Hepatocyte (in vitro differentiated cells): Measurements from ENCODE around the gene CDH11. TPM values are rescaled to one million over a fixed set of nuclear protein-coding genes. Genes with fewer than 3 reads are reported as not detected.
A peak's percentile ranks its signal among the peaks of the same experiment; 100 is the strongest.

Experiments
- DNase-seq: peaks from one replicate; pipeline ENCODE4 v3.0.0-alpha.2; 2016; ENCODE audit warnings: low spot score
- H2AFZ ChIP-seq: fragments of 200-600 bp; sonication (generic); 2 replicates; pipeline ENCODE4 v1.6.0; 2016; ENCODE audit warnings: antibody characterized with exemption, mild to moderate bottlenecking
- H3K27ac ChIP-seq: fragments of 200-600 bp; sonication (generic); 2 replicates; pipeline ENCODE4 v1.5.1; 2016; ENCODE audit warnings: mild to moderate bottlenecking
- H3K27me3 ChIP-seq: fragments of 200-600 bp; sonication (generic); 2 replicates; pipeline ENCODE4 v1.6.1; 2016
- H3K36me3 ChIP-seq: fragments of 200-600 bp; sonication (generic); replicated peaks from 2 replicates; pipeline ENCODE4 v1.5.1; 2016; ENCODE audit warnings: low read depth; ENCODE audit not compliant: insufficient read depth
- H3K4me1 ChIP-seq: fragments of 200-600 bp; sonication (generic); 2 replicates; pipeline ENCODE4 v1.5.1; 2016; ENCODE audit warnings: mild to moderate bottlenecking, moderate library complexity; ENCODE audit not compliant: insufficient read depth
- H3K4me2 ChIP-seq: fragments of 200-600 bp; sonication (generic); 2 replicates; pipeline ENCODE4 v1.6.0; 2016
- H3K4me3 ChIP-seq: fragments of 200-600 bp; sonication (generic); 2 replicates; pipeline ENCODE4 v1.5.1; 2016; ENCODE audit warnings: mild to moderate bottlenecking
- H3K79me2 ChIP-seq: fragments of 200-600 bp; sonication (generic); 2 replicates; pipeline ENCODE4 v1.6.0; 2017; ENCODE audit warnings: mild to moderate bottlenecking
- H3K9me2 ChIP-seq: fragments of 200-600 bp; sonication (generic); replicated peaks from 2 replicates; pipeline ENCODE4 v1.6.0; 2017; ENCODE audit warnings: mild to moderate bottlenecking; ENCODE audit not compliant: insufficient read depth
- H3K9me3 ChIP-seq: fragments of 200-600 bp; sonication (generic); 2 replicates; pipeline ENCODE4 v1.5.1; 2016; ENCODE audit warnings: low read depth, mild to moderate bottlenecking
- H4K20me1 ChIP-seq: fragments of 200-600 bp; sonication (generic); 2 replicates; pipeline ENCODE4 v1.6.0; 2016; ENCODE audit warnings: mild to moderate bottlenecking; ENCODE audit not compliant: insufficient read depth, poor library complexity, severe bottlenecking
- EZH2 ChIP-seq: fragments of 200-600 bp; sonication (generic); IDR thresholded peaks from 2 replicates; pipeline ENCODE4 v1.6.1; 2016; ENCODE audit warnings: antibody characterized with exemption, mild to moderate bottlenecking, borderline replicate concordance
- EZH2phosphoT487 ChIP-seq: fragments of 200-600 bp; sonication (generic); IDR thresholded peaks from one replicate; pipeline ENCODE4 v1.6.1; 2018; ENCODE audit warnings: antibody characterized with exemption, mild to moderate bottlenecking, low read depth, moderate library complexity; ENCODE audit not compliant: unreplicated experiment, severe bottlenecking
- WGBS: methylation state at CpG from one replicate; pipeline ENCODE4 v1.1.6; 2016; ENCODE audit warnings: low lambda C conversion rate; ENCODE audit errors: missing lambda C conversion rate; 5-methylcytosine and 5-hydroxymethylcytosine counted together
- polyA plus RNA-seq: library from polyadenylated mRNA; unstranded; fragments of >200 nt; fragmentation: Nextera tagmentation; extraction: Ambion mirVana; gene quantifications from 2 replicates; pipeline ENCODE4 v1.2.1, GENCODE V29; 2016
- total RNA-seq: library from RNA; depleted of rRNA; stranded (reverse); fragments of >200 nt; gene quantifications from 2 replicates; pipeline ENCODE4 v1.2.3, GENCODE V29; 2014
- TF ChIP-seq, protein P1 (sequence below): fragments of 200-600 bp; sonication (generic); IDR thresholded peaks from 2 replicates; pipeline ENCODE4 v1.5.1; 2016; ENCODE audit warnings: antibody characterized with exemption, mild to moderate bottlenecking; ENCODE audit not compliant: poor library complexity

CDH11 gene
- total and polyA plus RNA-seq, 2 experiments from 2014 or later = 148 to 289 TPM

DNA sequence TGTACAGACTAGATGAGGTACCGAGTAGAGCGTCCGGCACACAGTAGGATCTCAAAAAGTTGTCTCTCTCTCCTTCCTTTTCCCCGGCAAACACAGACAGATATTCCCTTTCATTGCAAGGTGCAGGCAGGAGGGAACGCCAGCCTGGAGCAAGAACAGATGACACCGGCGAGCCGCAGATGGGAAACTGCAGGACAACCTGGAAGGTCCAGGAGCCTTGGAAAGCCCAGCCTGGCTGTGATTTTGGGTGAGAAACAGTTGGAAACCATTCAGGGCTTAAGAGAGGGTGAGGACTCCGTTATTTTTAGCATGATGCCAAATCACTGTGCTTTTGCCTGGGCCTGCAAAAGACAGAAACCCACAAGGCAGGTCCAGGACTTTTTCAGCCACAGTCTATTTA lies 7.3 kb downstream of the CDH11 start:
- Histone ChIP-seq H3K4me2 (peak overlapping the region; percentile 27), H3K4me1 (peaks cover 28% of the 10 kb centered on the region), H2AFZ (no peak overlapping the region), H3K79me2 (peaks cover 96% of the 10 kb centered on the region), H3K4me3 (no peak overlapping the region), H3K36me3 (no peaks in the 10 kb centered on the region), H3K9me3 (no peaks in the 10 kb centered on the region), H4K20me1 (peaks cover 80% of the 10 kb centered on the region), H3K27ac (no peak overlapping the region), H3K27me3 (no peaks in the 10 kb centered on the region), H3K9me2 (no peaks in the 10 kb centered on the region)
- no peak for TF ChIP-seq EZH2
- TF ChIP-seq EZH2phosphoT487 = no peak
- TF ChIP-seq, protein P1, sequence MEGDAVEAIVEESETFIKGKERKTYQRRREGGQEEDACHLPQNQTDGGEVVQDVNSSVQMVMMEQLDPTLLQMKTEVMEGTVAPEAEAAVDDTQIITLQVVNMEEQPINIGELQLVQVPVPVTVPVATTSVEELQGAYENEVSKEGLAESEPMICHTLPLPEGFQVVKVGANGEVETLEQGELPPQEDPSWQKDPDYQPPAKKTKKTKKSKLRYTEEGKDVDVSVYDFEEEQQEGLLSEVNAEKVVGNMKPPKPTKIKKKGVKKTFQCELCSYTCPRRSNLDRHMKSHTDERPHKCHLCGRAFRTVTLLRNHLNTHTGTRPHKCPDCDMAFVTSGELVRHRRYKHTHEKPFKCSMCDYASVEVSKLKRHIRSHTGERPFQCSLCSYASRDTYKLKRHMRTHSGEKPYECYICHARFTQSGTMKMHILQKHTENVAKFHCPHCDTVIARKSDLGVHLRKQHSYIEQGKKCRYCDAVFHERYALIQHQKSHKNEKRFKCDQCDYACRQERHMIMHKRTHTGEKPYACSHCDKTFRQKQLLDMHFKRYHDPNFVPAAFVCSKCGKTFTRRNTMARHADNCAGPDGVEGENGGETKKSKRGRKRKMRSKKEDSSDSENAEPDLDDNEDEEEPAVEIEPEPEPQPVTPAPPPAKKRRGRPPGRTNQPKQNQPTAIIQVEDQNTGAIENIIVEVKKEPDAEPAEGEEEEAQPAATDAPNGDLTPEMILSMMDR = no peak
- 87% methylated on average over 8 of the region's 9 CpGs for WGBS
- DNase-seq = no peak

DNA sequence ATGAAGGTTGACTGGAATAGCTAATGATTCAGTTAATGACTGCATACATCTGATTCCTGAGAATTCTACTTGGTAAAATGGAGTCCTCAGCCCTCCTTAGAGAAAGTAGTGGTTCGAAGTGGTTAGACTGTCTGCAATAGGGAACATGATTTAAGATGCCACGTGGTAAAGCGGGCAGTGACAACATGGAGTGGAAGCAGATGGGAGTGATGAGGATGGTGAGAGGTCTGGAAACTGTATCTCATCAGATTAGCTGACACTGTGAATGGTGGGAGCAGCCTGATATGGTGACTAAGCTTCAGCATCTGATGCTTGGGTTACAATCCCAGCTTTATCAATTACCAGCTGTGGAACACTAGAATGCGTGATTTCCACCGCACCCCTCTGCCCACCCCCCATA lies 8.4 kb downstream of the CDH11 start:
- peaks cover 96% of the 10 kb centered on the region for H3K79me2 ChIP-seq
- no peak for DNase-seq
- no peak overlapping the region for H3K4me2 ChIP-seq
- peaks cover 89% of the 10 kb centered on the region for H4K20me1 ChIP-seq
- TF ChIP-seq, protein P1 = no peak
- no peak for TF ChIP-seq EZH2
- no peak for TF ChIP-seq EZH2phosphoT487
- no peaks in the 10 kb centered on the region for H3K9me2 ChIP-seq
- no peak overlapping the region for H3K27ac ChIP-seq
- H3K4me1 ChIP-seq = peaks cover 28% of the 10 kb centered on the region
- no peaks in the 10 kb centered on the region for H3K9me3 ChIP-seq
- no peak overlapping the region for H2AFZ ChIP-seq
- 76% methylated on average over 5 of the region's 5 CpGs for WGBS
- no peak overlapping the region for H3K4me3 ChIP-seq
- H3K36me3 ChIP-seq = no peaks in the 10 kb centered on the region
- H3K27me3 ChIP-seq = no peaks in the 10 kb centered on the region

DNA sequence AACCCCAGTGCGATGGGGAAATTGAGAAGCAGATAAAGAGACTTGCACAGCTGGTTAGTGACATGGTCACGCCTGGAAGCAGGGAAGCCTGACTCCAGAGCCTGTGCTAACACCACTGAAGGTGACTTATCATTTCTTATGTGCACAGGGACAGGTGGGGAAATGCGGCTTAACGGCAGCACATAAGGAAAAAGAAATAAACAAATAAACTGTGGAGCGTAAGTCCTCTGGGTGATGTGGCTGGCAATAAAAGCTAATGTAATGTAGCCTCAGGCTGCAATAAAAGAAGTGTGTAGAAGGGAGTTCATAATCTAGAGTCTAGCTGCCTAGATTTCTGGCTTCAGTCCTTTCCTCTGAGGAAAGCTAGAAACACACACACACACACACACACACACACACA lies 10.6 kb downstream of the CDH11 start:
- peaks cover 15% of the 10 kb centered on the region for H3K4me1 ChIP-seq
- peaks cover 96% of the 10 kb centered on the region for H4K20me1 ChIP-seq
- peak; percentile 41 for DNase-seq
- H3K9me3 ChIP-seq = no peaks in the 10 kb centered on the region
- no peak overlapping the region for H2AFZ ChIP-seq
- no peaks in the 10 kb centered on the region for H3K36me3 ChIP-seq
- no peak overlapping the region for H3K4me2 ChIP-seq
- WGBS = 45% methylated on average over 5 of the region's 5 CpGs
- H3K27me3 ChIP-seq = no peaks in the 10 kb centered on the region
- no peaks in the 10 kb centered on the region for H3K9me2 ChIP-seq
- TF ChIP-seq EZH2phosphoT487 (no peak), EZH2 (no peak)
- TF ChIP-seq, protein P1 = no peak
- peaks cover 99% of the 10 kb centered on the region for H3K79me2 ChIP-seq
- no peak overlapping the region for H3K4me3 ChIP-seq
- H3K27ac ChIP-seq = no peak overlapping the region

DNA sequence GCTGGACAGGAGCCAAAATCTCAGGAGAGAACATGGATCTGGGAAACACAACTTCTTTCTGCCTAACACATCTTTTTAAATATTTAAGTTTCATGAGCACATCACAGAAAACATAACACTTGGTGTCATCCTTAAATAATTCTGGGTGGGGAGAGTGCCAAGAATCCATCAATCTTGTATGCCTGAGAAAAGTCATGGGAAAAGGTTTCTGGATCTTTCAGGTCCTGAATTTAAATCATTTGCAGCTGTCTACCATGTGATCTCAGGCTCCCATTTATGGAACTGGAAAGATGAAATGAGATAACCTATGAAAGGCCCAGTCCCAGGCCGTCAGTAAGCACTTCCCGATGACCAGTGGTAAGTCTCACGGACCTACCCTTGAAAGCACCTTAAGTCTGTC lies 15.1 kb downstream of the CDH11 start:
- no peak overlapping the region for H3K4me3 ChIP-seq

More for the DNA sequence above, 15.1 kb downstream of the CDH11 start:
- Histone ChIP-seq H2AFZ (no peak overlapping the region), H3K27ac (no peak overlapping the region), H4K20me1 (peaks cover 92% of the 10 kb centered on the region), H3K4me1 (no peaks in the 10 kb centered on the region), H3K9me2 (no peaks in the 10 kb centered on the region), H3K4me2 (no peak overlapping the region), H3K9me3 (no peaks in the 10 kb centered on the region), H3K36me3 (no peaks in the 10 kb centered on the region), H3K79me2 (peaks cover 99% of the 10 kb centered on the region), H3K27me3 (no peaks in the 10 kb centered on the region)
- WGBS = 83% methylated on average over 3 of the region's 3 CpGs
- no peak for DNase-seq
- TF ChIP-seq EZH2phosphoT487 (no peak), EZH2 (no peak)
- TF ChIP-seq, protein P1 = no peak
